Large intestine (tissue), 3 donors: ENCODE results near the gene NIN. TPM values are rescaled to one million over a fixed set of nuclear protein-coding genes. Genes with fewer than 3 reads are reported as not detected.
"Not testable (repeated sequence)": the region's sequence is repeated elsewhere in the genome, so short reads cannot be mapped to it uniquely, and the experiment has no call there.

Experiments
- DNase-seq, 2 donors: peaks; one replicate each; pipeline versions ENCODE4 v3.0.0 to v3.0.0-alpha.2; 2013
- H3K27ac ChIP-seq: one replicate; pipeline ENCODE4 v1.5.1; 2013; ENCODE audit warnings: low read length
- H3K27me3 ChIP-seq: 2 replicates; pipeline ENCODE4 v1.6.1; 2013; ENCODE audit warnings: low read length; ENCODE audit not compliant: control insufficient read depth, insufficient read depth
- H3K36me3 ChIP-seq: 2 replicates; pipeline ENCODE4 v1.6.1; 2013; ENCODE audit warnings: low read length; ENCODE audit not compliant: control insufficient read depth, insufficient read depth
- H3K4me1 ChIP-seq: one replicate; pipeline ENCODE4 v1.6.1; 2013; ENCODE audit warnings: low read length; ENCODE audit not compliant: control insufficient read depth, insufficient read depth
- H3K4me3 ChIP-seq: one replicate; pipeline ENCODE4 v1.5.1; 2013; ENCODE audit warnings: low read length
- H3K9me3 ChIP-seq: one replicate; pipeline ENCODE4 v1.6.1; 2013; ENCODE audit warnings: mild to moderate bottlenecking, low read depth, low read length, moderate library complexity; ENCODE audit not compliant: control insufficient read depth
- WGBS: methylation state at CpG from one replicate; pipeline ENCODE4 v1.1.5; 2013; ENCODE audit warnings: low lambda C conversion rate; ENCODE audit not compliant: insufficient coverage; 5-methylcytosine and 5-hydroxymethylcytosine counted together
- polyA plus RNA-seq: library from polyadenylated mRNA; unstranded; fragments of 120-200 nt; gene quantifications from one replicate; pipeline ENCODE4 v1.2.1, GENCODE V29; 2013

Gene NIN
- polyA plus RNA-seq, 1 donor = 8.2 TPM

DNA sequence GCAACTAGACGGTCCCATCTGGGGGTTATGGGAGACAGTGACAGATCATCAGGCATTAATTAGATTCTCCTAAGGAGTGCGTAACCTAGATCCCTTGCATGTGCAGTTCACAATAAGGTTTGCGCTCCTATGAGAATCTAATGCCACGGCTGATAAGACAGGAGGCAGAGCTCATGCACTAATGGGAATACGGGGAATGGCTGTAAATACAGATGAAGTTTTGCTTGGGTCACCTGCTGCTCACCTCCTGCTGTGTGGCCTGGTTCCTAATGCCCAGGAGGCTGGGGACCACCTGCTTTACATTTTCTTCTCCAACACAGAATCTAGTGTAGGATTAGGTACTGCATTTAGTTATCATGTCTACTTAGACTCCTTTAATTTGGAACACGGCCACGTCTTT lies 113.2 kb downstream of the NIN start:
- DNase-seq = no peak
- no peaks in the 10 kb centered on the region for H3K4me1 ChIP-seq
- H3K27me3 ChIP-seq = no peaks in the 10 kb centered on the region
- WGBS = 65% methylated on average over 3 of the region's 7 CpGs
- H3K9me3 ChIP-seq = no peaks in the 10 kb centered on the region
- H3K36me3 ChIP-seq = no peaks in the 10 kb centered on the region
- no peak overlapping the region for H3K27ac ChIP-seq
- no peak overlapping the region for H3K4me3 ChIP-seq

DNA sequence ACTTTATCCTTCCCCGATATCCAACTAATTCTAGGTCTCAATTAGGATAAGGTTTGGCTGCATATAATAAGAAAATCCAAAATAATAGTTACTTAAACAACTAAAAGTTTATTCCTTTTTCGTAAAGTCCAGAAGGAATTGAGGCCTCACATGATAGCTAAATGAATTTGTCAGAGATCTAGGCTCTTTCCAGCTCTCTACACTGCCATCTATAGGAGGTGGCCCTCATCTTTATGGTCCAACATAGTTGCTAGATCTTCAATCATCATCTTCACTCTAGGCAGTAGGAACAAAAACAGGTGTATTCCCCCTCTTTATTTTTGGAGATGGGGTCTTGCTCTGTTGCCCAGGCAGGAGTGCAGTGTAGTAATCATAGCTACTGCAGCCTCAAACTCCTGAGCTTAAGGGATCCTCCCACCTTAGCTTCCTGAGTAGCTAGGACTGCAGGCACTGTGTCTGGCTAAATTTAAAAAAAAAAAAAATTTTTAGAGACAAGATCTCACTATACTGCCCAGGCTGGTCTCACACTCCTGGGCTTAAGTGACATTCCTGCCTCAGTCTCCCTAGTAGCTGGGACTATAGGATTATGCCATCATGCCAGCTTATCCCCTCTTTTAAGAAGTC lies 116.4 kb downstream of the NIN start:
- Histone ChIP-seq H3K4me1 (no peaks in the 10 kb centered on the region), H3K36me3 (no peaks in the 10 kb centered on the region), H3K27me3 (no peaks in the 10 kb centered on the region), H3K27ac (no peak overlapping the region), H3K4me3 (no peak overlapping the region), H3K9me3 (no peaks in the 10 kb centered on the region)
- DNase-seq = peak in 1 of 2 donors; percentile 8
- 60% methylated on average over 1 of the region's 2 CpGs for WGBS

DNA sequence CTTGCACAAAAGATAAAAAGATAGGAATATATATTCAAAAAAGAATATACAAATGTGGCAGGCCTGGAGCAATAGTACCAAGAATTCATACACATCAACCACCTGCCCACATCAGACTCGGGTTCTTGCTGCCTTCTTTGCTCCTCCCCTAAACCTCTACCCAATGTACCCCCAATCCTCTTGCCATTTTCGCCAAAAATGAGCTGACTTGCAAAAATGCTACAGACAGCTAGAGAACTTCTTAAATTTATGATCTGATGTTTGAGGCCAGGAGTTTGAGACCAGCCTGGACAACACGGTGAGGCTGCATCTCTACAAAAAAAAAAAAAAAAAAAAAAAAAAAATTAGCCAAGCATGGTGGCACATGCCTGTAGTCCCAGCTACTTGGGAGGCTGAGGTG lies 119.9 kb downstream of the NIN start:
- H3K9me3 ChIP-seq = no peaks in the 10 kb centered on the region
- no CpG with 5 or more reads among the region's 3 CpGs for WGBS
- no peaks in the 10 kb centered on the region for H3K27me3 ChIP-seq
- DNase-seq = no peak
- H3K4me3 ChIP-seq = no peak overlapping the region
- no peaks in the 10 kb centered on the region for H3K4me1 ChIP-seq
- H3K27ac ChIP-seq = no peak overlapping the region
- no peaks in the 10 kb centered on the region for H3K36me3 ChIP-seq

DNA sequence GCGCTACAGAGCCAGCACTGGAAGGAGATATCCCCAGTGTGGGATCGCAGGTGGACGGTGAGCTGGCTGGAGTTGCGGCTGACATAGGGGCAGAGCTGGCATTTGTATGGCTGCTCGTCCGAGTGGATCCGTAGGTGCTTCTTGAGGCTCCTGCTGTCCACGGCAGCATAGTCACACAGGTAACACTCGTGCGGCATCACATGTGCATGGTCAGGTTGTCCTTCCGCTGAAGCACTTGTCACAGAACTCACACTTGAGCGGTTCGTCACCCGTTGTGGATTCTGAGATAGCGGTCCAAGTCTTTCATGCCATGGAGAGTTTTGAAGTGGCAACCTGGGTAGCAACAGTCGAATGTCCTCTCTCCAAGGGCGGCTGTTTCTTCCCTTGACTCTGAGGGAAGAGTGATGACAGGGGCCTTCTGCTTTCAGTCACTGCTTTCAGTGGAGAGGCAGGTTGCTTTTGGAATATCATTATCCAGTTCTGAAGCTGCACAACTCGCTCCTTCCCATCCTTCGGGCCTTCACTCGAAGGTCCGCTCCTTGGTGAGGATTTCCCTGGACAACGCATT lies 125.9 kb downstream of the NIN start:
- Histone ChIP-seq H3K4me1 (no peaks in the 10 kb centered on the region), H3K27me3 (peaks cover 6% of the 10 kb centered on the region), H3K4me3 (no peak overlapping the region), H3K9me3 (no peaks in the 10 kb centered on the region), H3K27ac (no peak overlapping the region), H3K36me3 (no peaks in the 10 kb centered on the region)
- WGBS = no CpG with 5 or more reads among the region's 22 CpGs
- DNase-seq = no peak

DNA sequence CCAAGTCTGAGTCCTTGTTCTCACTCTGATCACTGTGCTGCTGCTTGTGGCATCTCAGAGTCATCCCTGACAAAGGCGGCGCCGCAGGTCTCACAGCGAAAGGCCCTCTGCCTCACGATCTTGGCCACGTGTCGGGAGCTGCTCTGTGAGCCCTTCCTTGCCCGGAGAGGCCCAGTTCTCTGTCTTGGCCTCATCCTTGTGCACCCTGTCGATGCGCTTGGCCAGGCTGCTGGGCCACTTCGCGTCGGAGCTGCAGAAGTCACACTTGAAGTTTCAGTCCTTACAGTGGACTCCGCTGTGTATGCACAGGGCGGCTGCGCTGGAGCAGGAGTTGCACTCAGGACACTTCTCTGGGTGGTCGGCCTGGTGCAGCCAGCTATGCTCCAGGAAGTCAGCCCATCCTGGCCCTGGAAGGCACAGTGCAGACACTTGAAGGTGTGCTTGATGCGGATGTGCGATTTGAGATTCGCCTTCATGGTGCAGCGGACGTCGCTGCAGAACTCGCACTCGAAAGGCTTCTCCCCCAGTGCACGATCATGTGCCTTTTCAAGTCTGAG lies 126.4 kb downstream of the NIN start:
- peaks cover 6% of the 10 kb centered on the region for H3K27me3 ChIP-seq
- no peak overlapping the region for H3K4me3 ChIP-seq
- no peak for DNase-seq
- H3K9me3 ChIP-seq = no peaks in the 10 kb centered on the region
- no peaks in the 10 kb centered on the region for H3K36me3 ChIP-seq
- H3K4me1 ChIP-seq = no peaks in the 10 kb centered on the region
- H3K27ac ChIP-seq = no peak overlapping the region
- no CpG with 5 or more reads among the region's 26 CpGs for WGBS

DNA sequence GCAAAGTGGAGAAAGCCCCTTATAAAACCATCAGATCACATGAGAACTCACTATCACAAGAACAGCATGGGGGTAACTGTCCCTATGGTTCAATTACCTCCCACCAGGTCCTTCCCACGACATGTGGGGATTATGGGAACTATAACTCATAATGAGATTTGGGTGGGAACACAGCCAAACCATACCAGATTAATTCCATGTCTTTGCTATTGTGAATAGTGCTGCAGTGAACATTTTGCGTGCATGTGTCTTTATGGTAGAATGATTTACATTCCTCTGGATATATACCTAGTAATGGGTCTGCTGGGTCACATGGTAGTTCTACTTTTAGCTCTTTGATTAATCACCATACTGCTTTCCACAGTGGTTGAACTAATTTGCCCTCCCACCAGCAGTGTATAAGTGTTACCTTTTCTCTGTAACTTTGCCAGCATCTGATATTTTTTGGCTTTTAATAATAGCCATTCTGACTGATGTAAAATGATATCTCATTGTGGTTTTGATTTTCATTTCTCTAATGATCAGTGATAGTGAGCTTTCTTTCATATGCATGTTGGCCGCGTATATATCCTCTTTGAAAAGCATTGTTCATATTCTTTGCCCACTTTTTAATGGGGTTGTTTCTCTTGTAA lies 133.2 kb downstream of the NIN start:
- no peaks in the 10 kb centered on the region for H3K36me3 ChIP-seq
- no CpG with 5 or more reads among the region's 4 CpGs for WGBS
- no peaks in the 10 kb centered on the region for H3K4me1 ChIP-seq
- no peak overlapping the region for H3K27ac ChIP-seq
- no peak for DNase-seq
- no peak overlapping the region for H3K4me3 ChIP-seq
- H3K27me3 ChIP-seq = peaks cover 6% of the 10 kb centered on the region
- H3K9me3 ChIP-seq = no peaks in the 10 kb centered on the region

DNA sequence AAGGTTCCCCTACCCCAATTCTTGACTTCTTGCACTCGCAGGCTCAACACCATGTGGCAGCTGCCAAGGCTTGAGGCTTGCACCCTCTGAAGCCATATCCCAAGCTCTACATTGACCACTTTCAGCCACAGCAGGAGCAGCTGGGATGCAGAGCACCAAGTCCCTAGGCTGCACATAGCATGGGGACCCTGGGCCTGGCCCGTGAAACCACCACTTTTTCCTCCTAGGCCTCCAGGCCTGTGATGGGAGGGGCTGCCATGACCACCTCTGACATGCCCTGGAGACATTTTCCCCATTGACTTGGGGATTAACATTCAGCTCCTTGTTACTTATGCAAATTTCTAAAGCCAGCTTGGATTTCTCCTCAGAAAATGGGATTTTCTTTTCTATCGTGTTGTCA lies 136.7 kb downstream of the NIN start:
- not testable (repeated sequence) for H3K4me3 ChIP-seq, H3K36me3 ChIP-seq, H3K4me1 ChIP-seq, H3K9me3 ChIP-seq, H3K27me3 ChIP-seq, H3K27ac ChIP-seq, DNase-seq
- WGBS = 100% methylated on average over 1 of the region's 3 CpGs

DNA sequence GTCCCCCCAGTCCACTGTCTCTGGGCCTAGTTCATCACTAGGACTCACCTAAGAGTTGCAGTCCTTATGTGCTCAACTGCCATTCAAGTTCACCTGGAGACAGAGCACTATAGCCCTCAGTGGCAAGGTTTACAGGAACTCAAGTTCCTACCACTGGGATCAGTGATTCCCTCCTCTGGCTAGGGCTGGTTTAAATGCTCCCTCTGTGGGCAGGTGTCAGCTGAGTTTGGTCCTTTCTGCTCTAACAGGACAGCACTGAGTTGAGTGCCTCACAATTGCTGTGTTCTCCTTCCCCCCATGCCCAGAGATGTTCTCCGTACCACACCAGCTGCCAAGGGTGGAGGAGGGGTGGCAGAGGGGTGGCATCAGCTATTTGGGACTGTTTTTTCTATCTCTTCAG lies 142.1 kb downstream of the NIN start:
- no peak for DNase-seq
- no CpG with 5 or more reads among the region's 1 CpG for WGBS
- H3K4me1 ChIP-seq = no peaks in the 10 kb centered on the region

DNA sequence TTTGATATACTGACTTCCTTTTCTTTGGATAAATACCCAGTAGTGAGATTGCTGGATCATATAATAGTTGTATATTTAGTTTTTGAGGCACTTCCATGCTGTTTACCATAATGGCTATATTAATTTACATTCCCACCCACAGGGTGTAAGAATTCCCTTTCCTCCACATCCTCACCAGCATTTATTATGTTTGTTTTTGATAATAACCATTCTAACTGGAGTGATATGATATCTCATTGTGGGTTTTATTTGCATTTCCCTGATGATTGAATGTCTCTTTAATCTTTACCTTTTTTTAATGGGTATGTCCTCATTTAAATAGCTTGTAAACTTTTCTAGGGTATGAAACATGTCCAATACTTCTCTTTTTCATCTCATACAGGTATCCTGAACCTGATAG lies 151.3 kb downstream of the NIN start:
- H3K4me1 ChIP-seq = no peaks in the 10 kb centered on the region
- no peaks in the 10 kb centered on the region for H3K9me3 ChIP-seq
- H3K4me3 ChIP-seq = no peak overlapping the region
- no peaks in the 10 kb centered on the region for H3K27me3 ChIP-seq
- H3K36me3 ChIP-seq = no peaks in the 10 kb centered on the region
- no peak for DNase-seq
- H3K27ac ChIP-seq = no peak overlapping the region

More for the DNA sequence above, 142.1 kb downstream of the NIN start:
- H3K4me3 ChIP-seq = no peak overlapping the region
- H3K27ac ChIP-seq = no peak overlapping the region
- H3K36me3 ChIP-seq = no peaks in the 10 kb centered on the region
- no peaks in the 10 kb centered on the region for H3K27me3 ChIP-seq
- H3K9me3 ChIP-seq = peaks cover 4% of the 10 kb centered on the region

DNA sequence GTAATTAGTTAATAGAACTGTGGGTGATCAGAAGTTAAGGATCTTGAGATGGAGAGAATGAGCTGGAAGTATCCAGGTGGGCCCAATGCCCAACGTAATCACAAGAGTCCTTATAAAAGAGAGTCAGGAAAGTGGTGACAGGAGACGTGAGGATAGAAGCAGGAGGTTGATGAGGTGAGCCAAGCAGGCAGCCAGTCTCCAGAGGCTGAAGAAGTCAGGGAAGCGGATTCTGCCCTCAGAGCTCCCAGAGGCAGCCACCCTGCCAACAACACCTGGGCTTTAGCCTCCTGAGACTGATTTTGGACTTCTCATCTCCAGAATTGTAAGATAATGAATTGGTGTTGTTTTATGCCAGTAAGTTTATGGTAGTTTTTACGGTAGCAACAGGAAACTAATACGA lies 152.8 kb downstream of the NIN start:
- WGBS = 100% methylated on average over 2 of the region's 5 CpGs
- H3K4me1 ChIP-seq = no peaks in the 10 kb centered on the region
- H3K36me3 ChIP-seq = no peaks in the 10 kb centered on the region
- H3K27ac ChIP-seq = no peak overlapping the region
- no peaks in the 10 kb centered on the region for H3K9me3 ChIP-seq
- H3K27me3 ChIP-seq = no peaks in the 10 kb centered on the region
- H3K4me3 ChIP-seq = no peak overlapping the region
- DNase-seq = no peak
